ENCODE results near the gene SARDH. TPM values are rescaled to one million over a fixed set of nuclear protein-coding genes. Genes with fewer than 3 reads are reported as not detected.

The SARDH gene
- polyA plus RNA-seq, 3 donors, result not detected

GRCh38 chr9:133647765-133648469, 90.2 kb downstream of the SARDH start:
- H3K4me1 Mint-ChIP-seq, result no peaks in the 10 kb centered on the region
- intact Hi-C loops (cut with micrococcal nuclease), result no loop called here
- no peak overlapping the region for H3K27ac Mint-ChIP-seq
- Histone ChIP-seq H3K27ac (ENCODE audit: low read depth in 1 of 2, low read length in 2 of 2) (no peak overlapping the region), H3K36me3 (replicated peaks in 1 of 2; ENCODE audit: control insufficient read depth in 1 of 2, insufficient read depth in 2 of 2, low read length in 2 of 2) (no peaks in the 10 kb centered on the region), H3K4me2 (replicated peaks; ENCODE audit: extremely low read depth, low read length, poor library complexity, severe bottlenecking) (no peak overlapping the region), H4K20me1 (ENCODE audit: insufficient read depth, low read length) (no peaks in the 10 kb centered on the region), H3K27me3 (ENCODE audit: control insufficient read depth in 2 of 2, insufficient read depth in 2 of 2, low read length in 2 of 2) (no peaks in the 10 kb centered on the region), H3K9ac (ENCODE audit: insufficient read depth, low read length, poor library complexity, severe bottlenecking) (no peak overlapping the region), H3K4me1 (ENCODE audit: control insufficient read depth in 1 of 2, insufficient read depth in 2 of 2, low read length in 2 of 2) (no peaks in the 10 kb centered on the region), H3K79me2 (ENCODE audit: insufficient read depth, low read length) (no peaks in the 10 kb centered on the region), H3K9me3 (replicated peaks in 1 of 2; ENCODE audit: control insufficient read depth in 1 of 2, insufficient read depth in 1 of 2, low read length in 2 of 2) (no peaks in the 10 kb centered on the region), H3K4me3 (replicated peaks in 1 of 3; ENCODE audit: low read depth in 2 of 3, low read length in 3 of 3) (no peak overlapping the region), H2AFZ (ENCODE audit: insufficient read depth, low read depth, low read length, poor library complexity, severe bottlenecking) (no peak overlapping the region)
- DNase-seq, result no peak
- TF ChIP-seq CTCF (IDR thresholded peaks at IDR 0.05), result no peak
- H3K27me3 Mint-ChIP-seq (ENCODE audit: low read depth in 3 of 3), result peaks cover 6 to 8% (median 8%) of the 10 kb centered on the region in 3 donors
- WGBS (ENCODE audit: insufficient coverage), result 88% methylated on average over 18 of the region's 25 CpGs
- no peaks in the 10 kb centered on the region for H3K36me3 Mint-ChIP-seq
- no peak overlapping the region for H3K4me3 Mint-ChIP-seq
- no peaks in the 10 kb centered on the region for H3K9me3 Mint-ChIP-seq

DNA sequence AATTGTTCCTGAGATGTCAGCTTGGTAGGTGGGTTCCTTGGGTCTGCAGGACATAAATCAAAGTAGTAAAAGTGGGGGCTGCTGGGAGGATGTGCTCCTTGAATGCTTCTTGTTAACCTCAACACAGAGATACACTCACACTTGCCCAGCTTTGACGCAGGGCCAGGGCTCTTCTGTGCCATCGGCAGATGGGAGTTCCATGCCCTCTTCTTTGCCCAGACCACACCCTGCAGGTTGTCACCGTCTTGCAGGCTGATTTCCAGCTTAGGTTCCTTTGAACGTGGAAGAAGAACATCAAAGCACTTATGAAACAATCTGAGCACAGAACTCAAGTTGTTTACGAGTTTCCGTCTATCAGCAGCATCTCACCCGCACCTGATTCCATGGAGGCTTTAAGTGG, 91.0 kb downstream of the SARDH start:
- no peak overlapping the region for H3K27ac Mint-ChIP-seq
- no peak overlapping the region for H3K4me3 Mint-ChIP-seq
- no peak overlapping the region for H3K9ac ChIP-seq (ENCODE audit: insufficient read depth, low read length, poor library complexity, severe bottlenecking)
- TF ChIP-seq CTCF (IDR thresholded peaks at IDR 0.05), result no peak
- no peaks in the 10 kb centered on the region for H3K4me1 ChIP-seq (ENCODE audit: control insufficient read depth in 1 of 2, insufficient read depth in 2 of 2, low read length in 2 of 2)
- no peaks in the 10 kb centered on the region for H3K9me3 Mint-ChIP-seq
- no peaks in the 10 kb centered on the region for H4K20me1 ChIP-seq (ENCODE audit: insufficient read depth, low read length)
- H3K27ac ChIP-seq (ENCODE audit: low read depth in 1 of 2, low read length in 2 of 2), result no peak overlapping the region
- H3K4me2 ChIP-seq (replicated peaks; ENCODE audit: extremely low read depth, low read length, poor library complexity, severe bottlenecking), result no peak overlapping the region
- H3K36me3 Mint-ChIP-seq, result no peaks in the 10 kb centered on the region
- WGBS (ENCODE audit: insufficient coverage), result 88% methylated on average over 7 of the region's 7 CpGs
- intact Hi-C loops (cut with micrococcal nuclease), result no loop called here
- no peaks in the 10 kb centered on the region for H3K9me3 ChIP-seq (replicated peaks in 1 of 2; ENCODE audit: control insufficient read depth in 1 of 2, insufficient read depth in 1 of 2, low read length in 2 of 2)
- peaks cover 4 to 8% (median 6%) of the 10 kb centered on the region in 3 donors for H3K27me3 Mint-ChIP-seq (ENCODE audit: low read depth in 3 of 3)
- no peak for DNase-seq
- H3K27me3 ChIP-seq (ENCODE audit: control insufficient read depth in 2 of 2, insufficient read depth in 2 of 2, low read length in 2 of 2), result no peaks in the 10 kb centered on the region
- H3K36me3 ChIP-seq (replicated peaks in 1 of 2; ENCODE audit: control insufficient read depth in 1 of 2, insufficient read depth in 2 of 2, low read length in 2 of 2), result no peaks in the 10 kb centered on the region
- no peak overlapping the region for H2AFZ ChIP-seq (ENCODE audit: insufficient read depth, low read depth, low read length, poor library complexity, severe bottlenecking)
- H3K4me1 Mint-ChIP-seq, result no peaks in the 10 kb centered on the region
- no peak overlapping the region for H3K4me3 ChIP-seq (replicated peaks in 1 of 3; ENCODE audit: low read depth in 2 of 3, low read length in 3 of 3)
- no peaks in the 10 kb centered on the region for H3K79me2 ChIP-seq (ENCODE audit: insufficient read depth, low read length)
